Measurements from ENCODE around the gene ZFAND2B.

ZFAND2B gene

GRCh38 chr2:219220652-219221402 is 14.2 kb downstream of the ZFAND2B start:
- DNase-seq = no peak

GRCh38 chr2:219221957-219222518 is 15.5 kb downstream of the ZFAND2B start:
- DNase-seq = no peak

- no peak for DNase-seq
These were observed 17.4 kb downstream of the ZFAND2B start for GRCh38 chr2:219223831-219224610.

GRCh38 chr2:219225350-219225749 is 18.8 kb downstream of the ZFAND2B start:
- no peak for DNase-seq

- peak in 1 of 14 donors; percentile 8 for DNase-seq
These were observed 21.7 kb downstream of the ZFAND2B start for GRCh38 chr2:219228041-219228910.

DNA sequence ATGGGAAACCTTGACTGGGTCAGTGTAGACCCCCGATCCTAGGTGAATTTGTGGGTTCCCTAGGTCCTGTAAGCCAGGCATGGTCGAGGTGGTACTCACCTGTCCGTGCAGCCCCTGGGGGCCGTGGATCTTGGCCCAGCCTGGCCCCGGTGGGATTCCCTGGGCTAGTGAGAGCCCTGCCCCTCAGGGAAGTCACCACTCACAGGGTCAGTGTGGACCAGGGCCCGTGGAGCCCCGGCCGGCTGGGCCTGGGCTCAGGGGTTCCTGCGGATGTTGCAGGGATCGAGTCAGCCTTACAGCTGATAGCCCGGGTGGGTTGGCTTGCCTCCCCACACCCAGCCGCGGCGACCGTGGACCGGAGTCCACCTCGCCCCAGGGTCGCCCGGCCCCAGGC is 22.3 kb downstream of the ZFAND2B start:
- peak in 1 of 14 donors; percentile 61 for DNase-seq

GRCh38 chr2:219229305-219230058 is 22.9 kb downstream of the ZFAND2B start, which contains the start of the genes ANKZF1 and ATG9A:
TSS of gene ANKZF1 (plus strand) at chr2:219229806. CDS start at chr2:219230258, 452 bp downstream.
TSS of gene ATG9A (minus strand) at chr2:219229636. CDS start at chr2:219228024, 1,612 bp downstream.
- DNase-seq = peak; percentile 87 to 99 (median 97)

DNA sequence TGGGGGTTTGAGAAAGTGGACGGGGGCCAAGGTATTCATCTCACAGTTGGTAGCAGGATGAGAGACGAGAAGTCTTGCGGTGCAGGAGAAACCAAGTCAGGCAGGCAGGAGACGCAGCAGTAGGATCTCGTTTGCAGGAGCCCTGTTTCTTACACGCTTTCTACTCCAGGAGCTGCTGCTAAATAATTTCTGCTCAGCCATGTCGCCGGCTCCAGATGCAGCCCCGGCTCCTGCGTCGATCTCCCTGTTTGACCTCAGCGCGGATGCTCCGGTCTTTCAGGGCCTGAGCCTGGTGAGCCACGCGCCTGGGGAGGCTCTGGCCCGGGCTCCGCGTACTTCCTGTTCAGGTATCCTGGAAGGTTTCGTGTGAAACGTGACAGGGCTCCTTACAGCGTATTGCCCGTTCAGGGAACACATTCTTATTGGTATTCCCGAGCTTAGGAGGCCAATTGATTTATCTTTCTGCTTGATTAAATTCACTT is 23.5 kb downstream of the ZFAND2B start:
- peak in 3 of 14 donors; percentile 45 to 59 (median 47) for DNase-seq

DNA sequence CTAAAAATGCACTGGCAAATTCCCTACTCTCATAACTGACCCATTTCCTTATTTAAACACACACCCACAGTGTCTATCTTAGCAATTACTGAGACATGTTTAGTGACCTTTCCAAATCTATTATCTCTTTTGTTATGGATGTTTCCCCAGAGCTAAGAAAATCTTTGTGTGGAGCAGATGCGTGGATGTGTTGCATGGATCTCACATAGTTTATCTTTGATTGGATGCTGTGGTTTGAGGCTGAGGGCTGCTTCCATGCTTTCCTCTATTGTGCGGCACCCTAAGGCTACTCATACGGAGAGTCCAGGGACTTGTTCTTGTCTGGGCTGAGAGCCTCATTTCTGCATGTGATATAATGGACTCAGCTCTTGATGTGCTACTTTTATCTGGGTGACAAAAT is 27.7 kb downstream of the ZFAND2B start:
- no peak for DNase-seq

DNA sequence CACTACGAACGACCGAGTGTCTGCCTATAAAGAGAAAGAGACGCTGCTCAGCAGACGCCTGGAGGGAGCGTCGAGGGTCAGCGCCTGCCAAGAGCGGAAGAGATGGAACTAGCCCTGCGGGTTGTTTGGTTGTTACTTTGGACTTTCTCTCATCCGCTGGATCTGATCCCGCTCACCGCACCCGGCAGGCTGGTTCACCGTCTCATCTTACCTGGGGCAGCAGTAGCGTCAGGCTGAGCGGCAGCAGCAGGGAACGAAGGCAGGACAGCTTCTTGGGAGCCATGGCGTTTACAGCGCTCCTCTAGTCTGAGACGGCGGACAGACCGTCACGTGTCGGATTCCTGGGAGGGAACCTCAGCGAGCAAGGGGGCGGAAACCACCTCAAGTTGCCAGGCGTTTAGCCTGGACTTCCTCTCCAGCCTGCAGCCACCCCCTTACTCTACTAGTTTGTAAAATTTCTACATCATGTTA is 36.7 kb downstream of the ZFAND2B start:
- DNase-seq = peak in 3 of 14 donors; percentile 8 to 18 (median 12)

GRCh38 chr2:219244789-219245147 is 38.2 kb downstream of the ZFAND2B start:
- DNase-seq = no peak

DNA sequence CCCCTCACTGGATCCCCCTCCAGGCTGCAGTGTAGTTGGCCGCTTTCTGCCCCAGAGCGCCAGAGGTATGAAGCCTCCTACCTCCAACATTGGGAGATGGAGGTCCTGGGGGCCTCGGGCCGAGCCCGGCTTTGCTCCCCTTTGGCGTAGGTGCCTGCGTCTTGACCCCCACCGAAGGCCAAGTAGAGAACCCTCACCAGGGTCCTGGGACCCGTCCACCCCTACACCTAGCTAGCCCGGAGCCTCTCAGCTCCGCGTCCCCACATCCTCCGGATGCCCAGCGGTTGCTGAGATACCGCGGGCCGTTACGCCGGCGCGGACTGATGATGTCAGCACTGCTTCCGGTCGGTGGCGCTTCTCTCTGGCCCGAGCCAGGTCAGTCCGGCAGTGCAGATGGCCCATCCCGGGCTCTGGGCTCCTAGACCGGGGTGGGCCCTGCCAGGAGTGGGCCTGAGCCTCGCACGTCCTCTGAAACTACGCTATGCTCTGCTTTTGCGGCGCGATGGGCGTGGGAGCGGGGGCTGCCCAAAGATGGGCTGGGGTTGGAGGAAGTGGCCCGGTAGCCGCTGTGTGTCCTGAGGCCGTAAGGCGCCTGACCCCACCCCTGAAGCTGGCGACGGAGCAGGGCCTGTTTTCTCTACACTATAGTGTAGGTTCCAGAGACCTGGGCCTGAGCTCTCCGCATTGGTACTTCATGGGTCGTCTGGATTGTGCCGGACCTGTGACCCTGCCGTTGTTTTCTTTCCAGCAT is 38.7 kb downstream of the ZFAND2B start, which contains the start of the genes GLB1L and STK16:
TSS of gene GLB1L (minus strand) at position 297 of the 751 bp plus-strand sequence. CDS start 1,871 bp downstream, outside the sequence.
TSS of gene STK16 (plus strand) at position 332 of the 751 bp plus-strand sequence. CDS start 521 bp downstream, outside the sequence.
- peak; percentile 66 to 94 (median 88) for DNase-seq

DNA sequence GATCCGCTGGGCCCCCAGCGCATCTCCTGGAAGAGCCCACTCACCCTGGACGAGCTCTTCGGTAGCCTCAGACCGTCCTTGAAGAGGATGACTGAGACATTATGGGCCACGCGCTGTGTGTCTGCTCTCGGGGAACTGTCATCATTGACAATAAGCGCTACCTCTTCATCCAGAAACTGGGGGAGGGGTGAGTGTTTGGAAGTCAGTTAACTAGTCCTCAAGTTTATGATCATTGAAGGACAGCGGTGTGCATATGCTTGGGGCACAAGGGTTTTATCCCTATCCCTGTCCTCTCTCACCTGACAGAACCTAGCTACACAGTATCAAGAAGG is 39.3 kb downstream of the ZFAND2B start:
- DNase-seq = no peak

DNA sequence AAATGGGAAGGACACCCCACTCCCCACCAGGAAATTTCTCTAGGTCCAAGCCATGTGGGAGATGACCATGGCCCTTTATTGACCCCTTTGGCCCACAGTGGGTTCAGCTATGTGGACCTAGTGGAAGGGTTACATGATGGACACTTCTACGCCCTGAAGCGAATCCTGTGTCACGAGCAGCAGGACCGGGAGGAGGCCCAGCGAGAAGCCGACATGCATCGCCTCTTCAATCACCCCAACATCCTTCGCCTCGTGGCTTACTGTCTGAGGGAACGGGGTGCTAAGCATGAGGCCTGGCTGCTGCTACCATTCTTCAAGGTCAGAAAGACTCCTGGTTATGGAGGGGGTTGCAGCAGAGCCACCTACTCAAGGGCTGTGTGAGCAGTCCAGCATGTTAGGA is 40.0 kb downstream of the ZFAND2B start:
- DNase-seq = no peak

- no peak for DNase-seq
These were observed 41.4 kb downstream of the ZFAND2B start for GRCh38 chr2:219247678-219248642.

DNA sequence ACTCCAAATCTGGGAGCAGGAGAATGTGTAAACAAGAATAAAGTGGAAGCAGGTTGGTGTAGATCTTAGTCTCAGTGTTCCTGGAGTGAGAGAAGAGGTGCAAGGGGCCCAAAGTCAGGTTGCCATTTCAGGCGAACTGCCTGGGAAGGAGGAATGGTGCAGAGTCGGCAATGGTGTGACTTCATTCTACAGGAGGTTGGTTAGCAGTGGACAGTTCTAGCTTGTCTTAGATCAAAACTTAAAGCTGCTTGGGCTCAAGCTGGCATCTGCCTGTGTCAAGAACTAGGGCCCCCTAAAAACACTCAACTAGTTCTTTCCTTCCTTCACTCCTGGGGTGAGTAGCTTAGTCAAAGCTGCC is 42.2 kb downstream of the ZFAND2B start:
- DNase-seq = no peak

- DNase-seq = peak in 12 of 14 donors; percentile 10 to 70 (median 55)
These were observed 42.8 kb downstream of the ZFAND2B start for GRCh38 chr2:219249203-219249980.
